Gastroesophageal sphincter (tissue), 3 donors: ENCODE results near the gene HNRNPR.

ENCODE experiments used
- CTCF ChIP-seq, 4 experiments: fragments of 200-600 bp in 2 of 4; fragments of 450-650 bp in 2 of 4; sonication (generic) in 1 of 4; IDR thresholded peaks; one replicate each; pipeline ENCODE4 v1.5.1; 2017 to 2019; ENCODE audit warnings: antibody characterized with exemption in 4 of 4, mild to moderate bottlenecking in 2 of 4, moderate library complexity in 2 of 4
- EP300 ChIP-seq: sonication (generic); formaldehyde crosslinking; IDR thresholded peaks from one replicate; pipeline ENCODE4 v1.6.1; 2017; ENCODE audit warnings: antibody characterized with exemption, mild to moderate bottlenecking
- POLR2A ChIP-seq, 2 donors: fragments of 450-650 bp; IDR thresholded peaks; one replicate each; pipeline ENCODE4 v1.6.1; 2017; ENCODE audit warnings: antibody characterized with exemption in 2 of 2, mild to moderate bottlenecking in 2 of 2, moderate library complexity in 1 of 2
- POLR2AphosphoS5 ChIP-seq: sonication (generic); formaldehyde crosslinking; IDR thresholded peaks from one replicate; pipeline ENCODE4 v1.6.1; 2017; ENCODE audit warnings: antibody characterized with exemption

- TF ChIP-seq POLR2A (IDR thresholded peaks at IDR 0.05) (no peak), CTCF (IDR thresholded peaks at IDR 0.05) (no peak), POLR2AphosphoS5 (no peak), EP300 (no peak)
These were observed 26.9 kb upstream of the HNRNPR start for GRCh38 chr1:23370709-23371584.
